HEK293T (cell line): ENCODE measurements around the gene ARHGAP11B.
"Not testable (repeated sequence)": the region's sequence is repeated elsewhere in the genome, so short reads cannot be mapped to it uniquely, and the experiment has no call there.

Experiments used
- BHLHE40 ChIP-seq: fragments of 450-650 bp; IDR thresholded peaks from 2 replicates; pipeline ENCODE4 v1.6.1; 2016; ENCODE audit warnings: mild to moderate bottlenecking, moderate library complexity, borderline replicate concordance
- CTBP1 ChIP-seq: fragments of 450-650 bp; IDR thresholded peaks from 2 replicates; pipeline ENCODE4 v1.6.1; 2016; ENCODE audit warnings: borderline replicate concordance
- ELF4 ChIP-seq: fragments of 450-650 bp; IDR thresholded peaks from 2 replicates; pipeline ENCODE4 v1.6.1; 2017; ENCODE audit warnings: antibody characterized with exemption
- FOXK2 ChIP-seq: fragments of 450-650 bp; IDR thresholded peaks from 2 replicates; pipeline ENCODE4 v1.6.1; 2016; ENCODE audit warnings: mild to moderate bottlenecking
- FOXM1 ChIP-seq: fragments of 450-650 bp; IDR thresholded peaks from 2 replicates; pipeline ENCODE4 v1.6.1; 2017; ENCODE audit warnings: mild to moderate bottlenecking, borderline replicate concordance
- HDGF ChIP-seq: fragments of 450-650 bp; IDR thresholded peaks from 2 replicates; pipeline ENCODE4 v1.6.1; 2017; ENCODE audit warnings: antibody characterized with exemption, borderline replicate concordance
- L3MBTL2 ChIP-seq: fragments of 450-650 bp; conservative IDR thresholded peaks from 2 replicates; pipeline ENCODE4 v1.6.1; 2016; ENCODE audit warnings: mild to moderate bottlenecking
- LEF1 ChIP-seq: fragments of 450-650 bp; IDR thresholded peaks from 2 replicates; pipeline ENCODE4 v1.6.1; 2017; ENCODE audit warnings: mild to moderate bottlenecking, borderline replicate concordance
- NFRKB ChIP-seq: fragments of 450-650 bp; IDR thresholded peaks from 2 replicates; pipeline ENCODE4 v1.6.1; 2016; ENCODE audit warnings: mild to moderate bottlenecking, moderate library complexity
- PKNOX1 ChIP-seq: fragments of 450-650 bp; IDR thresholded peaks from 2 replicates; pipeline ENCODE4 v1.6.1; 2016
- SP1 ChIP-seq: fragments of 450-650 bp; IDR thresholded peaks from 2 replicates; pipeline ENCODE4 v1.6.1; 2017
- SUZ12 ChIP-seq: fragments of 450-650 bp; IDR thresholded peaks from 2 replicates; pipeline ENCODE4 v1.6.1; 2016; ENCODE audit warnings: mild to moderate bottlenecking
- TARDBP ChIP-seq: fragments of 450-650 bp; IDR thresholded peaks from 2 replicates; pipeline ENCODE4 v1.6.1; 2016

- TF ChIP-seq ELF4, HDGF, SP1, FOXM1, PKNOX1, NFRKB, TARDBP, L3MBTL2, BHLHE40, FOXK2, CTBP1, SUZ12, LEF1: not testable (repeated sequence)
Observed at GRCh38 chr15:30603796-30604195, 22.1 kb upstream of the ARHGAP11B start, which contains the start of gene GOLGA8H.
